Natural killer cell (primary cell): ENCODE measurements around the gene ZNF160. TPM values are rescaled to one million over a fixed set of nuclear protein-coding genes. Genes with fewer than 3 reads are reported as not detected.
A peak's percentile ranks its signal among the peaks of the same experiment; 100 is the strongest.

Experiments
- ATAC-seq, 3 donors: fragments of 150-1000 bp in 2 of 3; fragments of 200-7000 bp in 1 of 3; cut with Tn5 transposase; 1 replicate in 1 of 3; 2 replicates in 2 of 3; pipeline ENCODE4 v1.10.0; 2021; ENCODE audit warnings: mild to moderate bottlenecking in 2 of 3, moderate library complexity in 2 of 3
- DNase-seq, 2 donors: peaks; one replicate each; pipeline versions ENCODE4 v3.0.0 to v3.0.0-alpha.2; 2013 to 2021; ENCODE audit warnings: mixed read lengths in 1 of 2
- H3K27ac ChIP-seq: one replicate; pipeline ENCODE4 v1.5.1; 2013; ENCODE audit warnings: mild to moderate bottlenecking, low read length
- H3K27me3 ChIP-seq: one replicate; pipeline ENCODE4 v1.6.1; 2013; ENCODE audit warnings: low read length; ENCODE audit not compliant: control insufficient read depth, insufficient read depth
- H3K36me3 ChIP-seq: one replicate; pipeline ENCODE4 v1.6.1; 2013; ENCODE audit warnings: low read length; ENCODE audit not compliant: control insufficient read depth, insufficient read depth
- H3K4me1 ChIP-seq: one replicate; pipeline ENCODE4 v1.6.1; 2013; ENCODE audit warnings: low read length; ENCODE audit not compliant: control insufficient read depth, insufficient read depth
- H3K4me3 ChIP-seq: one replicate; pipeline ENCODE4 v1.5.1; 2013; ENCODE audit warnings: low read length
- H3K9me3 ChIP-seq: one replicate; pipeline ENCODE4 v1.6.1; 2013; ENCODE audit warnings: low read length; ENCODE audit not compliant: control insufficient read depth, insufficient read depth
- H3K27ac Mint-ChIP-seq, 2 donors: one replicate each; pipeline ENCODE4 v1.8.0; 2022; ENCODE audit warnings: mild to moderate bottlenecking in 2 of 2, mixed read lengths in 2 of 2, moderate library complexity in 1 of 2
- H3K27me3 Mint-ChIP-seq, 2 donors: one replicate each; pipeline ENCODE4 v1.8.0; 2022; ENCODE audit warnings: low read depth in 2 of 2, mixed read lengths in 2 of 2
- H3K36me3 Mint-ChIP-seq: one replicate; pipeline ENCODE4 v1.8.0; 2022; ENCODE audit warnings: mixed read lengths
- H3K4me1 Mint-ChIP-seq, 2 donors: one replicate each; pipeline ENCODE4 v1.8.0; 2022; ENCODE audit warnings: mixed read lengths in 2 of 2
- H3K4me3 Mint-ChIP-seq: one replicate; pipeline ENCODE4 v1.8.0; 2022; ENCODE audit warnings: mild to moderate bottlenecking, moderate library complexity, mixed read lengths
- H3K9me3 Mint-ChIP-seq, 2 donors: one replicate each; pipeline ENCODE4 v1.8.0; 2022; ENCODE audit warnings: mixed read lengths in 2 of 2
- WGBS: methylation state at CpG from one replicate; pipeline ENCODE4 v1.1.7; 2013; ENCODE audit warnings: missing lambda C conversion rate; ENCODE audit not compliant: insufficient coverage; 5-methylcytosine and 5-hydroxymethylcytosine counted together
- intact Hi-C: fragments of 100-400 bp; cut with micrococcal nuclease; formaldehyde crosslinking; loops from one replicate; pipeline ENCODE4 v1.14.2; 2022
- total RNA-seq, 4 donors: library from RNA; stranded (reverse); fragments of 120-200 nt in 1 of 4; gene quantifications; one replicate each; pipeline versions ENCODE4 v1.2.3 to v1.2.4, GENCODE V29; 2013 to 2022
- TF ChIP-seq, protein P1 (sequence below): fragments of 200-600 bp; IDR thresholded peaks from one replicate; pipeline ENCODE4 v1.8.0; 2022; ENCODE audit warnings: antibody characterized with exemption

Gene ZNF160
- total RNA-seq, 3 donors from 2014 or later (not counting 1 experiment from before 2014, with no cell fraction given) = 43.9 to 54.9 (median 54.7) TPM

DNA sequence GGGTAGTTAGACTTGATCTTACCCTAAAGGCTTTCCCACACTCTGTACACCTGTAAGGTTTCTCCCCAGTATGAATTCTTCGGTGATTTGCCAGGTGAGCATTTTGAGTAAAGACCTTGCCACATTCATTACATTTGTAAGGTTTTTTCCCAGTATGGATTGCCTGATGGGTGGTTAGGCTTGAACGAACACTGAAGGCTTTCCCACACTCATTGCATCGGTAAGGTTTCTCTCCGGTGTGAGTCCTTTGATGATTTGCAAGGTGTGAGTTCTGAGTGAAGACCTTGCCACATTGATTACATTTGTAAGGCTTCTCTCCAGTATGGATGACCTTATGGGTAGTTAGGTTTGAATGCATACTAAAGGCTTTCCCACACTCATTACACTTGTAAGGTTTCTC lies 35.0 kb downstream of the ZNF160 start:
- H3K9me3 ChIP-seq = peaks cover 84% of the 10 kb centered on the region
- H3K9me3 Mint-ChIP-seq = peaks cover 15 to 27% of the 10 kb centered on the region in 2 donors
- intact Hi-C loops = no loop called here

GRCh38 chr19:53057904-53058580 lies 45.2 kb downstream of the ZNF160 start:
- peaks cover 25% of the 10 kb centered on the region for H3K36me3 Mint-ChIP-seq

More for the DNA sequence above, 35.0 kb downstream of the ZNF160 start:
- TF ChIP-seq, protein P1, sequence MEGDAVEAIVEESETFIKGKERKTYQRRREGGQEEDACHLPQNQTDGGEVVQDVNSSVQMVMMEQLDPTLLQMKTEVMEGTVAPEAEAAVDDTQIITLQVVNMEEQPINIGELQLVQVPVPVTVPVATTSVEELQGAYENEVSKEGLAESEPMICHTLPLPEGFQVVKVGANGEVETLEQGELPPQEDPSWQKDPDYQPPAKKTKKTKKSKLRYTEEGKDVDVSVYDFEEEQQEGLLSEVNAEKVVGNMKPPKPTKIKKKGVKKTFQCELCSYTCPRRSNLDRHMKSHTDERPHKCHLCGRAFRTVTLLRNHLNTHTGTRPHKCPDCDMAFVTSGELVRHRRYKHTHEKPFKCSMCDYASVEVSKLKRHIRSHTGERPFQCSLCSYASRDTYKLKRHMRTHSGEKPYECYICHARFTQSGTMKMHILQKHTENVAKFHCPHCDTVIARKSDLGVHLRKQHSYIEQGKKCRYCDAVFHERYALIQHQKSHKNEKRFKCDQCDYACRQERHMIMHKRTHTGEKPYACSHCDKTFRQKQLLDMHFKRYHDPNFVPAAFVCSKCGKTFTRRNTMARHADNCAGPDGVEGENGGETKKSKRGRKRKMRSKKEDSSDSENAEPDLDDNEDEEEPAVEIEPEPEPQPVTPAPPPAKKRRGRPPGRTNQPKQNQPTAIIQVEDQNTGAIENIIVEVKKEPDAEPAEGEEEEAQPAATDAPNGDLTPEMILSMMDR = no peak
- no peaks in the 10 kb centered on the region for H3K27me3 ChIP-seq
- DNase-seq (no peak), ATAC-seq (no peak)
- H3K27ac ChIP-seq = no peak overlapping the region
- no peaks in the 10 kb centered on the region for H3K27me3 Mint-ChIP-seq
- H3K4me3 Mint-ChIP-seq = no peak overlapping the region
- WGBS = 97% methylated on average over 4 of the region's 4 CpGs
- peaks cover 46% of the 10 kb centered on the region for H3K36me3 Mint-ChIP-seq
- peaks cover 0 to 4% of the 10 kb centered on the region in 2 donors for H3K4me1 Mint-ChIP-seq
- H3K36me3 ChIP-seq = peaks cover 38% of the 10 kb centered on the region
- no peaks in the 10 kb centered on the region for H3K4me1 ChIP-seq
- no peak overlapping the region for H3K4me3 ChIP-seq
- no peak overlapping the region for H3K27ac Mint-ChIP-seq

GRCh38 chr19:53055117-53055516 lies 48.1 kb downstream of the ZNF160 start:
- Mint-ChIP-seq H3K36me3 (peaks cover 19% of the 10 kb centered on the region), H3K9me3 (peaks cover 5 to 20% of the 10 kb centered on the region in 2 donors), H3K27me3 (peaks cover 12 to 15% of the 10 kb centered on the region in 2 donors), H3K27ac (no peak overlapping the region), H3K4me1 (peaks cover 0 to 4% of the 10 kb centered on the region in 2 donors), H3K4me3 (no peak overlapping the region)
- intact Hi-C loops = no loop called here
- peaks cover 71% of the 10 kb centered on the region for H3K9me3 ChIP-seq
- TF ChIP-seq, protein P1 = no peak
- 88% methylated on average over 2 of the region's 2 CpGs for WGBS
- peaks cover 9% of the 10 kb centered on the region for H3K4me1 ChIP-seq
- H3K4me3 ChIP-seq = no peak overlapping the region
- no peak overlapping the region for H3K27ac ChIP-seq
- DNase-seq (no peak), ATAC-seq (no peak)
- no peaks in the 10 kb centered on the region for H3K27me3 ChIP-seq
- no peaks in the 10 kb centered on the region for H3K36me3 ChIP-seq

More at GRCh38 chr19:53057904-53058580, 45.2 kb downstream of the ZNF160 start:
- Histone ChIP-seq H3K27me3 (no peaks in the 10 kb centered on the region), H3K9me3 (peaks cover 82% of the 10 kb centered on the region), H3K4me3 (no peak overlapping the region), H3K4me1 (peaks cover 9% of the 10 kb centered on the region), H3K36me3 (no peaks in the 10 kb centered on the region), H3K27ac (no peak overlapping the region)
- ATAC-seq (peak in 1 of 3 donors; percentile 33), DNase-seq (no peak)
- Mint-ChIP-seq H3K4me3 (no peak overlapping the region), H3K9me3 (peaks cover 7 to 24% of the 10 kb centered on the region in 2 donors), H3K27me3 (peaks cover 12 to 15% of the 10 kb centered on the region in 2 donors), H3K4me1 (peaks cover 0 to 8% of the 10 kb centered on the region in 2 donors), H3K27ac (no peak overlapping the region)
- WGBS = 13% methylated on average over 59 of the region's 59 CpGs
- TF ChIP-seq, protein P1 = no peak
- intact Hi-C loops = no loop called here

DNA sequence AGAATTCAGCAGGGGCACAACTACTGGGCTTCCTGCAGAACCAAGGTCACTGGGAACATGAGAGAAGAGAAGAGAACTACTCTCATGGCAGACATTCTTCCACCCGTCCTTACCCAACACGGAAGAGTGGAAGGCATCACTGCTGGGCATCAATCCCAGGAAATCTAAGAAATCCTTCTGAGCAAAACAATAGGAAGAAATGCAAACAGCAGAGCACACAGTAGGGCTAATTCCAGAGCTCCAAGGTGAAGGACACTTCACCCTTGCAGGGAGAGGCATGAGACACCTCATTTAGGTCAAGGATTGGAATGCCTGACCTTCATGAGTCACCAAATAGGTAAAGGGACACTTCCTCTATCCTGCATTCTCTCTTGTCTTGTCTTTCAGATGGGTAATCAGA lies 55.8 kb downstream of the ZNF160 start:
- Histone ChIP-seq H3K4me1 (no peaks in the 10 kb centered on the region), H3K9me3 (peaks cover 46% of the 10 kb centered on the region), H3K27ac (no peak overlapping the region), H3K4me3 (no peak overlapping the region), H3K27me3 (no peaks in the 10 kb centered on the region), H3K36me3 (no peaks in the 10 kb centered on the region)
- Mint-ChIP-seq H3K9me3 (peaks cover 2 to 10% of the 10 kb centered on the region in 2 donors), H3K4me3 (no peak overlapping the region), H3K27me3 (no peaks in the 10 kb centered on the region), H3K4me1 (no peaks in the 10 kb centered on the region), H3K27ac (no peak overlapping the region), H3K36me3 (no peaks in the 10 kb centered on the region)
- intact Hi-C loops = no loop called here
- 89% methylated on average over 2 of the region's 2 CpGs for WGBS
- no peak for ATAC-seq
- TF ChIP-seq, protein P1 = no peak
- DNase-seq = no peak
